Activated CD8-positive, alpha-beta memory T cell treated with anti-CD3 and anti-CD28 coated beads, Interleukin-2, amount 50 U/mL, for 1 hour (primary cell): ENCODE data around the gene GMPPA.

Source experiments
- DNase-seq: peaks from one replicate; pipeline ENCODE4 v3.0.0-alpha.2; 2020; ENCODE audit errors: extremely low read depth

Gene GMPPA

DNA sequence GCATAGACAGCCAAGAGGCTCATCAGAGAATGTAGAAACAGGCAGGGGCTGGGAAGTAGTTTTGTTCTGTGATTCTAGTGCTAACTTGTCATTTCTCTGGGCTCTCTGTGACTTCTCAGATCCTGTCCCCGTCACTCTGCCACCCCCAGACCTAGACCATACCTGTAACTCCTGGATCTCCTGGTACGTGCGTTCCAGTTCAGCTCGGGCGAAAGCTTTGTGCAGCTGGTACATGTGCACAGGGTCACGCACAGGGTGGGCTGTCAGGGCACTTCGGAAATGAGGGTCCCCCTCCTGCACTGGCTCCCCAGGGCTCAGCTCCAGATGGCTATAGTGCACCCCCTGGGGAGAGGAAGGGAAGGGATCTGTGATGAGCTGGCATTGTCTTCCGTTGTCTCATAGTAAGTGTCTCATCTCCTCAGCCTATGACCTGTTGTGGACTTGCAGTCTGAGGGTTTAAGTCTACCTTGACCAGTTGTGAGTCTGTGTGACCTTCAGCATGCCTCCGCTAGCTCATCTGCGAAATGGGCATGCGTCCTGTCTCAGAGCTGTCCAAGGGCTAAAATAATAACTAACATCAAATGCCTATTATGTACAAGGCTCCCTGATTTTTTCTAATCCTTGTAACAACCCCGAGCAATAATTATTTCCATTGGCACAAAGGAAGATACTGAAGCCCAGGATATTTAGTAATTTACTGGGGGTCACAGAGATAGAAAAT lies 42.3 kb downstream of the GMPPA start:
- DNase-seq, result no peak

DNA sequence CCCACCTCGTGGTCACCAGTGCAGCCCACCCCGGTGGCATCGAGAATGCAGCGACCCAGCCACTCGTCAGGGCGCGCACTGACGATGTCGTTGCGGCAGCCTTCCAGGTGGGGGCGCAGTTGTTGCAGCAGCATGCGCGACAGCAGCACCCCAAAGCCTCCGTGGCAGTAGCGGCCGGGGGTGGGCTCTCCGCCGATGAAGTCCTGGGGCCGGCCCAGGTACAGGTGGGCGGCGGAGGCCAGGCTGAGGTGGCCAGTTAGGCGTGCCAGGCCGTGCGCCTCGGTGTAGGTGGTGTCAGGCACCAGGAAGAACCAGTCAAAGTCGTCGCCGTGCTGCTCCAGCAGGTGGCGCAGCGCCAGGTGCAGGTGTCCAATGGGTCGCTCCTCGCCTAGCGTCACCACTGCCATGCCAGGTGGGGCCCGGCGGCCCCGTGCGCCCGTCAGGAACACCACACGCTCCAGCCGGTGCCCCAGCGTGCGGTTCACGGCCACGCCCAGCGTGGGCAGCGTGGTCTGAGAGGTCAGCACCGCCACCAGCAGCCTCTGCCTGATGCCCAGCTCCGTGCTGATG lies 43.0 kb downstream of the GMPPA start:
- DNase-seq, result peak; percentile 49

DNA sequence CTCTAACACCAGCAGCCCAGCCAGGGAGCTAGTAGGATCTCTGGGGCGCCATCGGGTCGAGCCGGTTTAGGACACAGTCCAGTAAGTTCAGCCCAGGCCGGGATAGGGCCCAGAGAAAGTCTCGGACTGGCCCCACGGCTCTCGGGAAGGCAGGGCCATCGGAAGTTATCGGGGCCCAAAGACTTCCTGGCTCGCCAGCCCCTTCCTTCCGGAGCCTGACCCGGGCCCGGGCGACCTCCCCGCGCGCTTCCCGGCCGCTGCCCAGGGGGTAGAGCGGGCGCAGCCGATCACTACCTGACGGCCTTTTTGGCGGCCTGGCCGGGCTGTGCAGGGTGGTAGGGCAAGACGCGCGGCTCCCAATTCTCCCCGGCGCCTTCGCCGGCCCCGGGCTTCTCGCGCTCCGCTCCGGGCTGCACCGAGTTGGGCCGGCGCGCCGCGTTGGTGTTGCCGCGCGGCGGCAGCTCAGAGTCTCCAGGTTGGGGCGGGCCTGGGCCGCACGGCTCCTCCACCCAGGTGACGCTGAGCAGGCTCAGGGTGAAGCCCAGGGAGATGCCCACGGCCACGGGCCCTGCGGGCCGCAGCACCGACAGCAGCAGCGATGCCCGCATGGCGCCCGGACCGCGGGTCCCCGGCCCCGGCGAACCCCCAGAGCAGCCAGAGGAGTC lies 44.4 kb downstream of the GMPPA start:
- no peak for DNase-seq

DNA sequence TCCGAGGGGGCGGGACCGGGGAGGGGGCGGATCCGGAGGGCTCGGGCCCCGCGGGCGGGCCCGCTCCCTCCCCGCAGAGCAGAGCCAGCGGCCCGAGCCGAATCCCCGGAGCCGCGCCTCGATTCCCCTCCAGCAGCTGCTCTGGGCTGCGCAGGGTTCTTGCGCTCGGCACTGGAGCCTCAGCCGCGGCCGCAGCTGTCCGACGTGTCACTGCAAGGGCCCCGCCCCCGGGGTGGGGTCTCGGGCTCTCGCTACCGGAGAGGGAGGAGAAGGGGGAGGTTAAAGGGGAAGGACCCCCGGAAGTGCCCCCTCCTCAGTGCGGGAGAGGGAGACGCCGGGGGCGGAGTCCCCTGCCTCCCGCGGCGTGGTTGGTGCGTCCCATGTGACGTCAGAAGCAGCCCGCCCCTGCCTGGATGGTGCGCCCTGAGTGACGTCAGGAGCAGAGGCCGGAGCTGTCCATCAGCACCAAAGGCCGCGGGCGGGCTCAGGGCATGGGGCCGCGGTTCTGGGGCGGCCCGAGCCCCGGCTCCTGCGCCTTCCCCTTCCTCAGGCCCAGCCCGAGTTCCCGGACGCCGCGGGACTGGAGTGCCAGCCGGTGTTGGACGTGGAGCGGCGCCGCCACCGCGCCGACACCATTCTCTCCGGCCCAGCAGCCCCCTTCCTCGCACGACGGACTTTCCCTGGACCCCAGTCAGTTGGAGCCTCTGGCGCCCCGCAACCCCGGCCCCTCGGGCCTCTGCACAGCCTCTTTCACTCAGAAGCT lies 45.1 kb downstream of the GMPPA start, which contains the start of the genes CHPF and TMEM198:
CHPF (minus strand) TSS at position 214 of the 763 bp plus-strand sequence. CDS start 271 bp downstream, outside the sequence.
TMEM198 (plus strand) TSS at position 433 of the 763 bp plus-strand sequence. CDS start 700 bp downstream, outside the sequence.
- peak; percentile 82 for DNase-seq

DNA sequence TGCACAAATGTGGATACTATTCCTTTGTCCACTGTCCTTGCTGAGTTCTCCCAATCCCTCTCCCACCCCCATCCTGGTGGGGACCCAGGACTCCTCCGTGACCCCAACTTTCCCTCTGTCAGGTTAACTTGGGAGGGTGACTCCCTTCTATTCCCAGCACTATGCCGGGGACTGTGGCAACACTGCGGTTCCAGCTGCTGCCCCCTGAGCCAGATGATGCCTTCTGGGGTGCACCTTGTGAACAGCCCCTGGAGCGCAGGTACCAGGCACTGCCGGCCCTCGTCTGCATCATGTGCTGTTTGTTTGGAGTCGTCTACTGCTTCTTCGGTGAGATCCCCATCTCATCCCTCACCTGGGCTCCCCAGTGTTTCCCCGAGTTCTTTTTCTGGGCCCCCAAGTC lies 45.9 kb downstream of the GMPPA start:
- DNase-seq, result no peak

DNA sequence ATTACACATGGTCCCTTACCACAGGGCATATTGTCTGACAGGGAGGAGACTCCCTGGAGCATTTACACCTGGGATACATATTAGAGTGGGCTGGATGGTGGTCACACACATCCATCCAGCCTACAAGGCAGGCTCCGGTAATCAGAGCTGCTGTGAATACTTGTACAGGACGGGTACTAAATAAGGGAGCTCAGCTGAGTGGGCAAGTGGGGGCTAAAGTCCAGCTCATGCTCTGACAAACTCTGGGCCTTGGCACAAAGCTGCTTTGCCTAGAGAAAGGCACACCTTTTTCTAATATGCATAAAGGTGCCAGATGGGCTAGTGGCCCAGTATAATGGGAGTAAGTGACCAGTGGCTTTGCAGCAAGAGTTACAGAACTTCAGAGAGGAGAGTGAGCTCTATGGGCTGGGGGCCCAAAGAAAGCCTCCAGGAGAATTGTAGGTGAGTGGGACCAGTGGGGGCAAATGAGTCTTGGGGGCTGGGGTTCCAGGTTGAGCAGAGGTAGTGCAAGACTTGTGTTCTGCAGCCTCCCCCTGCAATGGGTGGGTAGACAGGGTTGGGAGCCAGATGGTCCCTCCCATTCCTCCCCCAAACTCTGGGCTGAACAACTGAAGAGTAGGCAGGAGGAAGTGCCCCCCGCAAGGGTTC lies 46.7 kb downstream of the GMPPA start:
- DNase-seq, result no peak

DNA sequence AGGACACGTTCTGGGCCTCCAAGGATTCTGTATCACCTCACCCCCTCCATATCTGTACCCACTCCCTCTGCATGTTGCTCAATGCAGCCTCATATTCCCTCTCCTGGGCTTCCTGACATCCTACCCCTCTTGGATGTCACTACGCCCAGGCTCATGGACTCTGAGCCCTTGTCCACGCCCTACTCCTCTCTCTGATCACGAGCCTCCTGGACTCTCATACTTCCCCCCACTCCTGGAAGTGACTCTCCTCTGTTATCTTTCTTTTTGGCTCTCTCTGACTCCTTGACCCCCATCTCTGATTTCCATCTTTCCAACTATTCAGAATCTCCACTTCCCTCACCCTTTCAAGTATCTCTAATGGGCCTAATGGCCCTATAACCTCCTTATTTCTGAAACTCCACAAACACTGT lies 47.3 kb downstream of the GMPPA start:
- DNase-seq, result no peak

DNA sequence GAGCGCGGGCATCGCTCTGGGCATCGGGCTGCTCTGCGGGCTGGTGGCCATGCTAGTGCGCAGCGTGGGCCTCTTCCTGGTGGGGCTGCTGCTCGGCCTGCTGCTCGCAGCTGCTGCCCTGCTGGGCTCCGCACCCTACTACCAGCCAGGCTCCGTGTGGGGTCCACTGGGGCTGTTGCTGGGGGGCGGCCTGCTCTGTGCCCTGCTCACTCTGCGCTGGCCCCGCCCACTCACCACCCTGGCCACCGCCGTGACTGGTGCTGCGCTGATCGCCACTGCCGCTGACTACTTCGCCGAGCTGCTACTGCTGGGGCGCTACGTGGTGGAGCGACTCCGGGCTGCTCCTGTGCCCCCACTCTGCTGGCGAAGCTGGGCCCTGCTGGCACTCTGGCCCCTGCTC lies 48.9 kb downstream of the GMPPA start:
- no peak for DNase-seq

DNA sequence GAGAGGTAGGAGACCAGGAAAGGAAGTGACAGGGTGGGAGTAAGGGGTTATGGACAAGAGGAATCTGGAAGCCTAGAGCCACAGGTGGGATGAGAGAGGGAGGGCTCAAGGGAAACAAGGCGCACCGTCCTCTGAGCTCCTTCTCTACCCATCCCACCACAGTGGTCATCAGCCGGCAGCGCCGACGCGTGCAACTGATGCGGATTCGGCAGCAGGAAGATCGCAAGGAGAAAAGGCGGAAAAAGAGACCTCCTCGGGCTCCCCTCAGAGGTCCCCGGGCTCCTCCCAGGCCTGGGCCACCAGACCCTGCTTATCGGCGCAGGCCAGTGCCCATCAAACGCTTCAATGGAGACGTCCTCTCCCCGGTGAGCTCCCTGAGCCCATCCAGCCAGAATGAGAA lies 50.3 kb downstream of the GMPPA start:
- no peak for DNase-seq

DNA sequence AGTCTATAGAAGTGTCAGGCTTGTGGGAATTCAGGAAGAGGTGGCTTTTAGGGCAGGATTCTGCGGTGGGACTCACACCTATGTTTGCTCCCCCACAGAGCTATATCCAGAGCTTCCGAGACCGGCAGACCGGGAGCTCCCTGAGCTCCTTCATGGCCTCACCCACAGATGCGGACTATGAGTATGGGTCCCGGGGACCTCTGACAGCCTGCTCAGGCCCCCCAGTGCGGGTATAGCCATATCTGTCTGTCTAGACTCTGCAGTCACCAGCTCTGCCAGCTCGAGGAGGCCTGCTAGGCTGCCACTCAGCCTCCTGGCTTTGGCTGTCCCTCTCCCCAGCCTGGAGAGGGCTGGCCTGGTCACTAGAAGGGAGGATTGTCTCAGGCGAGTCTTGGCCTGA lies 50.9 kb downstream of the GMPPA start:
- no peak for DNase-seq

DNA sequence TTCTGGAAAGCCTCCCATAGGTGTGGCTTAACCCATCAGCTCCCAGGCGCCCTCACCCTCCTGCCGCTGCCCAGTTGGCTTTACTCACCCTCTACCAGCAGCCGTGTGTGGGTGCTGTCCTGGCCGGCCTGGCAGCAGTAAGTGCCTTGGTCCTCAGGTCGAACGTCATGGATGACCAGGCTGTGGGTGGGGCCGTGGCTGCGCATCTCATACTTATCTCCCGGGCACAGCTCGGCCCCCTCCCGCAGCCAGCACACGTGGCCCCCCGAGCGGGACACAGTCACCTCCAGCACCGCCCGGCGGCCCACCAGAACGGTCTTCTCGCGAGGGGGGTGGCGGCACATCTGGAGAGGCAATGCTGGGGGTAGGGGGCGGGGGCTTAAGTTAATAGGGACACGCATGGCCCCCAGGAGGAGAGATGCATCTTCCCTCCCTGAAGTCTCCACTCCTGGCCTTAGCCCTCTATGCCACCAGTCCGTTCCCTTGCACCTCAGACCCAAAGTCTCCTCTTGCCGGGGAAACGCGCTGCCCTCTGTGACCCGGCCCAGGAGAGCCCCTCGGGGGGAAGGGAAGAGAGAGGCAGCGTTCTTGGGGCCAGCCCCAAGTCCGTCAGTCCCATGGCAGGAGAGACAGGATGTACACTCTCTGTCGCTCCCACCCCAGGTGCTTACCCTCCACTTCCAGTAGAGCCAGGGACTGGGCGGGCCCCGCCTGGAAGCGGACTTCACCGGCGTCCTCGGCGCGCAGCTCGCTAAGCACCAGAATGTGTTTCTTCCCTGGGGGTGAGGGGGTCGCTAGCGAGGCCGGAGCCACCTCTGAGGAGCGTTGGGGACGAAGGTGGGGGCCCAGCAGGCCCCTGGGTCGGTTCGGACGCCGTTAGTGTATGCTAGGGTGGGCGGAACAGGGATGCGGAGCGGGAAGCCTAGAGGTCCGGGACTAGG lies 53.0 kb downstream of the GMPPA start:
- DNase-seq, result no peak

DNA sequence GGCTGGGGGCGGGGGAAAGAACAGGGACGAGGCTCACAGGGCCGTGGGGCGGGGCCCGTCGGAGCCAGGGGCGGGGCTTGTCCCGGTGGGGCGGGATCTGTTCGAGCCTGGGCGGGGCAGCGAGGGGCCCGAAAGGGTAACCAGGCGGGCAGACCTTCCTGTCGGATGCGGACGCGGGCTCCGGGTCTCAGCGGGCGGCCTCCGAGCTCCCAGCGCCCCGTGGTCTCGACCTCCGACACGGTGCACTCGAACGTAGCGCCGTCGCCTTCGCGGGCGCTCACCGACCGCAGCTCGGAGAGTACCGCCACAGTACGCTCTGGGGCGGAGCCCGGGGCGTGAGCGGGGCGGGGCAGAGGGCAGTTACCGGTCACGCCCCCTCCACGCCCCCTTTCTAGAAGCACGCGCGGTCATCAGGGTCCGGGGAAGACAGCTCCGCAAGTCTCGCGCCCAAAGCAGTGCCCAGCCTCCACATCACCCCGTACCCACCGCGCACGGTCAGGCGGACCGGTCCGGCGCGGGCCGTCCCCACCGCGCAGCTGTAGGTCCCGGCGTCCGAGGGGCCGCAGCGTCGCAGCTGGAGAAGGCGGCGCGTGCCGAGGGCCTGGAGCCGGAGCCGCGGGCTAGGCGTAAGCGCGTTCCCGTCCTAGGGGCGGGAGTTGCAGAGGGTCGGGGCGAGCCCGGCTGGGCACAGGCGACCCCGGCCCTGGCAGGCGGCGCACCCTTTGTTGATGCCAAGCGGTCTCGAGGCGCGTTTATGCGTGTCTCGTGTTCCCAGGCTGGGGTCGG lies 53.9 kb downstream of the GMPPA start:
- peak; percentile 52 for DNase-seq

DNA sequence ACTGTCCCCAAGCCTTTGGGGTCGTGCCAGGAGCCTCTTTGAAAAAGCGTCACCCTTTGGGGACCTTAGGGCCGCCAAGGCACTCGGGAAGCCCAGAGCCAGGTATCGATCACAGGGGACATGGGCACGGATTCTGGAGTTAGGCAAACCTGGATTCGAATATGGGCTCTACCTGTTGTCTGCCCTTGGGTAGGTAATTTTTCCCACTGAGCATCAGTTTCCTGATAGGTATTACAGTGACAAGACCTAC lies 54.4 kb downstream of the GMPPA start:
- DNase-seq, result no peak

DNA sequence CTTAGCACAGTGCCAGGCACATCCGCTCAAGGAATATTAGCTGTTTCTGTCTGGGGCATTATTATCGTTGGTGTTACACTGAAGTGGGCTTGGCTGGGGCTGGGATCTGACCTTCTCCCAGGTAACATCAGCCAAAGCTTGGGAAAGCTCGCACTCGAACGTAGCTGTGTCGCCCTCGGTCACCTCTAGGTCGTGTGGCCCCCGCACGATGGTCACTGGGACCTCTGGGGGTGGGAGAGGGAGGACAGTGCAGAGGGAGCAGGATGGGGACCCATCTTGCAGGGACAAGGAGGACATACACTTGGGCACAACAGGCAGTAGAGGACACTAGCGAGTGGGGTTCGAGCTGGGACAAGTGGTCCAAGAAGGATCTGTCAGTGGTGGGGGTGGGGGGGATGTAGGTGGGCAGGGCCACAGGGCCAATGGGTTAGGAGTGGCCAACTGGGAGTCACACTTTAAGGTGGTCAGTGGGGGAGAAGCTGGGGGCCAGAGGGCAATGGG lies 54.8 kb downstream of the GMPPA start:
- no peak for DNase-seq

DNA sequence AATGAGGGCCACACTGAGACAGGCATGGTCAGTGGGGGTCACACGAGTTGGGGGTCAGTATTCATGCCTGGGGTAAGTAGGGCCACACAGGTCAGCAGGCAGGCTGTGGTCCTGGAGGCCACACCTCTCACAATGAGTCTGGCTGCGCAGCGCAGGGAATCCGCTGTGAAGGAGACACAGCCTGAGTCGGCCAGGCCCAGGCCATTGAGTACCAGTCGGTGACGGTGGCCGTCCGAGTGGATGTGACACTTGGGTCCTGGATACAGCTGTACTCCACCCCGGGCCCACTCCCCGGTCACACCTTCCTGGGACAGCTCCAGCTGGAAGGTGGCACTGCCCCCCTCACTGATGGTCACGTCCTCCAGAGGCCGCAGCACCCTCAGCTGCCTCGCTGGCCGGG lies 55.7 kb downstream of the GMPPA start:
- no peak for DNase-seq

DNA sequence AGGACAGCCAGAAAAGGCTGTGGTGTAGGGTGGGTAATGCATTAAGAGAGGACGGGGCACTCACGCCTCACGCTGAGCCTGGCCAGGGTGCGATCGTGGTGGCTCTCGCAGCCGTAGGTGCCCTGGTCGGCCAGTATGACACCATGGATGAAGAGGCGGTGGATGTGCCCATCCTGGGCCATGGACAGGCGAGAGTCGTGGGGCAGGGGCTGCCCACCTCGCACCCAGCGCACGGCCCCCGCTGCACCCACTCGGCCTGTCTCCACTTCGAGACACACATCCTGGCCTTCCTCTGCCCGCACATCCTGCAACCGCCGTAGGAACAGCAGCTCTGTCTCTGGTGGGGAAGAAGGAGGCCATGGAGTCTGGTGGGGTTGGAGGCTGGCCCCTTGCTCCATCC lies 57.3 kb downstream of the GMPPA start:
- DNase-seq, result no peak

DNA sequence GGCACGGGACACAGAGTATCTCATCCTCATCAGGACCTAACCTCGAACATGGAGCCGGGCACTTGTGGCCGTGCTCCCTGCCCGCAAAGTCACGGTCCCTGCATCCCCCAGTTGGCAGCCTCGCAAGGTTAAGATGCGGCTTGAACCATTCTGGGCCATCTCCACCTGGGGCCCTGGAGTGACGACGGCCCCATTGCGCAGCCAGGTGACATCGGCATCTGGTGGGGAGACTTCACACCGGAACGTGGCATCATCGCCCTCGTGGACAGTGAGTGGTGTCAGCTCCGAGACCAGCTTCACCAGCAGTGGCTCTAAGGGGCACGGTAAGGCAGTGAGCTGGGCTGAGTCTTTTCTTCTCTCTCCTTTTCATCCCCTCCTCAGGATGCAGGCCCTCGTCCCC lies 57.7 kb downstream of the GMPPA start:
- DNase-seq, result no peak
